Keratinocyte (primary cell): ENCODE results near the gene CTCFL. TPM values are rescaled to one million over a fixed set of nuclear protein-coding genes. Genes with fewer than 3 reads are reported as not detected.
"Not testable (repeated sequence)": the region's sequence is repeated elsewhere in the genome, so short reads cannot be mapped to it uniquely, and the experiment has no call there.

Experiments
- DNase-seq: peaks from one replicate; pipeline ENCODE4 v3.0.0-alpha.2; 2011; ENCODE audit warnings: low read depth, missing footprints, low spot score
- FAIRE-seq: peaks from 2 replicates; lab custom pipeline; 2011; peaks lifted over from hg19 to GRCh38; lab: Jason Lieb, UNC
- H2AFZ ChIP-seq: 2 replicates; pipeline ENCODE4 v1.6.0; 2012; ENCODE audit warnings: low read length, control low read depth, inconsistent platforms; ENCODE audit not compliant: control insufficient read depth
- H3K27ac ChIP-seq: 2 replicates; pipeline ENCODE4 v1.5.1; 2011; ENCODE audit warnings: low read length; ENCODE audit not compliant: control insufficient read depth, insufficient read depth
- H3K27me3 ChIP-seq: 3 replicates; pipeline ENCODE4 v1.6.0; 2011; ENCODE audit warnings: low read length; ENCODE audit not compliant: control insufficient read depth, insufficient read depth; ENCODE audit errors: extremely low read depth
- H3K36me3 ChIP-seq, 2 experiments: 2 replicates in 1 of 2; 3 replicates in 1 of 2; pipeline ENCODE4 v1.5.1; 2011; ENCODE audit warnings: low read length in 2 of 2, mild to moderate bottlenecking in 1 of 2; ENCODE audit not compliant: control insufficient read depth in 2 of 2, insufficient read depth in 2 of 2; ENCODE audit errors: extremely low read depth in 1 of 2
- H3K4me1 ChIP-seq: 3 replicates; pipeline ENCODE4 v1.5.1; 2011; ENCODE audit warnings: low read length; ENCODE audit not compliant: control insufficient read depth, insufficient read depth; ENCODE audit errors: extremely low read depth
- H3K4me2 ChIP-seq: 3 replicates; pipeline ENCODE4 v1.6.0; 2011; ENCODE audit warnings: low read depth, low read length; ENCODE audit not compliant: control insufficient read depth, insufficient read depth; ENCODE audit errors: extremely low read depth
- H3K4me3 ChIP-seq, 3 experiments: fragments of 200-600 bp in 1 of 3; sonication (generic) in 1 of 3; 2 replicates in 2 of 3; 3 replicates in 1 of 3; pipeline ENCODE4 v1.5.1; 2011 to 2016; ENCODE audit warnings: low read length in 3 of 3, mild to moderate bottlenecking in 3 of 3, control low read depth in 2 of 3, inconsistent platforms in 1 of 3, low read depth in 1 of 3, mixed read lengths in 1 of 3, mixed run types in 1 of 3, moderate library complexity in 1 of 3; ENCODE audit not compliant: control insufficient read depth in 2 of 3, insufficient read depth in 2 of 3; ENCODE audit errors: extremely low read depth in 1 of 3
- H3K79me2 ChIP-seq: 2 replicates; pipeline ENCODE4 v1.6.0; 2012; ENCODE audit warnings: low read length; ENCODE audit not compliant: control insufficient read depth, insufficient read depth
- H3K9ac ChIP-seq: 3 replicates; pipeline ENCODE4 v1.6.0; 2011; ENCODE audit warnings: low read length; ENCODE audit not compliant: control insufficient read depth, insufficient read depth; ENCODE audit errors: extremely low read depth
- H3K9me1 ChIP-seq: 3 replicates; pipeline ENCODE4 v1.6.0; 2011; ENCODE audit warnings: low read length; ENCODE audit not compliant: control insufficient read depth, insufficient read depth; ENCODE audit errors: extremely low read depth
- H3K9me3 ChIP-seq: 2 replicates; pipeline ENCODE4 v1.5.1; 2012; ENCODE audit warnings: low read depth, low read length; ENCODE audit not compliant: control insufficient read depth
- H4K20me1 ChIP-seq: 3 replicates; pipeline ENCODE4 v1.6.0; 2011; ENCODE audit warnings: low read length; ENCODE audit not compliant: control insufficient read depth, insufficient read depth; ENCODE audit errors: extremely low read depth
- CTCF ChIP-seq, 3 experiments: IDR thresholded peaks in 1 of 3; conservative IDR thresholded peaks in 1 of 3; optimal IDR thresholded peaks in 1 of 3; 2 replicates in 2 of 3; 3 replicates in 1 of 3; pipeline versions ENCODE3 to v1.5.1; 2011; ENCODE audit warnings: low read length in 3 of 3, mild to moderate bottlenecking in 3 of 3, moderate library complexity in 2 of 3, control low read depth in 1 of 3, inconsistent platforms in 1 of 3; ENCODE audit not compliant: insufficient read depth in 2 of 3; ENCODE audit errors: extremely low read depth in 1 of 3
- EZH2 ChIP-seq: IDR thresholded peaks from one replicate; pipeline ENCODE4 v1.6.1; 2012; ENCODE audit warnings: inconsistent platforms, mild to moderate bottlenecking, low read length, moderate library complexity
- dilution Hi-C: fragments of 300-500 bp; cut with MboI; formaldehyde crosslinking; loops from one replicate; pipeline ENCODE4 v1.7.0; 2020; ENCODE audit warnings: low sequenced_read_pairs; ENCODE audit not compliant: extremely low pct_ligation_motif_present
- polyA plus RNA-seq, 5 experiments: library from polyadenylated mRNA; depleted of rRNA in 3 of 5; stranded (reverse) in 3 of 5; stranded (forward) in 1 of 5; unstranded in 1 of 5; fragments of >200 nt; gene quantifications; 1 replicate in 1 of 5; 2 replicates in 3 of 5; 3 replicates in 1 of 5; pipeline versions ENCODE4 v1.2.1 to v1.2.3, GENCODE V29; 2011 to 2012; ENCODE audit warnings: missing spikeins in 2 of 5, low read depth in 1 of 5, low replicate concordance in 1 of 5

CTCFL gene
- polyA plus RNA-seq, 1 donor (not counting 4 experiments of a cell fraction or from before 2014, with no cell fraction given) = not detected

GRCh38 chr20:57474205-57474604 is 50.7 kb downstream of the CTCFL start:
- Histone ChIP-seq H3K9me1 (no peaks in the 10 kb centered on the region), H3K4me2 (no peak overlapping the region), H3K9ac (no peak overlapping the region), H4K20me1 (no peaks in the 10 kb centered on the region), H3K27ac (no peak overlapping the region), H3K79me2 (no peaks in the 10 kb centered on the region), H3K36me3 (no peaks in the 10 kb centered on the region), H3K4me3 (no peak overlapping the region), H3K27me3 (peaks cover 63% of the 10 kb centered on the region), H3K4me1 (no peaks in the 10 kb centered on the region), H3K9me3 (no peaks in the 10 kb centered on the region), H2AFZ (no peak overlapping the region)
- no peak for TF ChIP-seq CTCF (optimal IDR thresholded peaks at IDR 0.05 in 1 of 3, IDR thresholded peaks at IDR 0.05 in 1 of 3, conservative IDR thresholded peaks at IDR 0.05 in 1 of 3; ENCODE audit: extremely low read depth in 1 of 3, insufficient read depth in 2 of 3, low read length in 3 of 3)
- no peak for TF ChIP-seq EZH2
- FAIRE-seq (no peak), DNase-seq (no peak)
- dilution Hi-C loops = no loop called here

- no peak for FAIRE-seq
- no peak overlapping the region for H3K4me3 ChIP-seq
- H3K9me1 ChIP-seq = no peaks in the 10 kb centered on the region
- H3K9ac ChIP-seq = no peak overlapping the region
- H3K36me3 ChIP-seq = no peaks in the 10 kb centered on the region
- no peak overlapping the region for H3K27ac ChIP-seq
- H3K79me2 ChIP-seq = no peaks in the 10 kb centered on the region
- DNase-seq = no peak
- H4K20me1 ChIP-seq = no peaks in the 10 kb centered on the region
- H3K9me3 ChIP-seq = no peaks in the 10 kb centered on the region
- TF ChIP-seq EZH2 (no peak), CTCF (optimal IDR thresholded peaks at IDR 0.05 in 1 of 3, IDR thresholded peaks at IDR 0.05 in 1 of 3, conservative IDR thresholded peaks at IDR 0.05 in 1 of 3; ENCODE audit: extremely low read depth in 1 of 3, insufficient read depth in 2 of 3, low read length in 3 of 3) (no peak)
- peaks cover 66% of the 10 kb centered on the region for H3K27me3 ChIP-seq
- no peak overlapping the region for H2AFZ ChIP-seq
- H3K4me1 ChIP-seq = no peaks in the 10 kb centered on the region
- H3K4me2 ChIP-seq = no peak overlapping the region
- dilution Hi-C loops = no loop called here
These were observed 51.5 kb downstream of the CTCFL start for GRCh38 chr20:57473246-57474048.

GRCh38 chr20:57472474-57472873 is 52.5 kb downstream of the CTCFL start:
- H3K4me2 ChIP-seq, H3K9me3 ChIP-seq, H2AFZ ChIP-seq, H3K36me3 ChIP-seq, H3K79me2 ChIP-seq, FAIRE-seq, H3K27ac ChIP-seq, dilution Hi-C loops, H3K4me1 ChIP-seq, H3K9ac ChIP-seq, H4K20me1 ChIP-seq, H3K9me1 ChIP-seq, DNase-seq, H3K4me3 ChIP-seq: not testable (repeated sequence)
- peaks cover 63% of the 10 kb centered on the region for H3K27me3 ChIP-seq
